NCI-H1436 (cell line): ENCODE measurements around the gene MYOZ3.

ENCODE experiments used
- DNase-seq: peaks from one replicate; lab custom pipeline; 2025; lab: John Stamatoyannopoulos, UW

MYOZ3 gene, protein sequence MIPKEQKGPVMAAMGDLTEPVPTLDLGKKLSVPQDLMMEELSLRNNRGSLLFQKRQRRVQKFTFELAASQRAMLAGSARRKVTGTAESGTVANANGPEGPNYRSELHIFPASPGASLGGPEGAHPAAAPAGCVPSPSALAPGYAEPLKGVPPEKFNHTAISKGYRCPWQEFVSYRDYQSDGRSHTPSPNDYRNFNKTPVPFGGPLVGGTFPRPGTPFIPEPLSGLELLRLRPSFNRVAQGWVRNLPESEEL

DNA sequence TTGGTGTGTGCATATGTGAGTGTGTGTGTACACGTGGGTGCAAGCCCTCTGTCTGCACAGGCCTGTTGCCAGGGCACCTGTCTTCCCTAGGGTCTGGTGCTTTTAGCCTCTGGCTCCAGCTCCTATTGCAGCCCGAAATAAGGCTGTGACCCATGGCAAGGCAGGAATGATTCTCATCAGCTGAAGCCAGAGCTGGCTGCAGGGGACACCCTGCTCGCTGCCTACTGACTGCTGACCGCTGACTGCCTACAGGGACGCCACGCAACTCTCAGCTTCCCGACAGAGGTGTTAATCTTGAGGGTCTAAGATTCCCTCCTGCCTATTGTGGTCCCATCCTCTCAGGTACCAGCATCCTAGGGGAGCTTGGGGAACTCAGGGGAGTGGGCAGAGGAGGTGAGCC, at the start of gene MYOZ3:
TSS of gene MYOZ3 (plus strand) at position 166 of the 400 bp plus-strand sequence. CDS start 1,691 bp downstream, outside the sequence.
- no peak for DNase-seq

- peak; percentile 39 for DNase-seq
Measured at GRCh38 chr5:150612405-150612804, 48.6 kb upstream of the MYOZ3 start.

DNA sequence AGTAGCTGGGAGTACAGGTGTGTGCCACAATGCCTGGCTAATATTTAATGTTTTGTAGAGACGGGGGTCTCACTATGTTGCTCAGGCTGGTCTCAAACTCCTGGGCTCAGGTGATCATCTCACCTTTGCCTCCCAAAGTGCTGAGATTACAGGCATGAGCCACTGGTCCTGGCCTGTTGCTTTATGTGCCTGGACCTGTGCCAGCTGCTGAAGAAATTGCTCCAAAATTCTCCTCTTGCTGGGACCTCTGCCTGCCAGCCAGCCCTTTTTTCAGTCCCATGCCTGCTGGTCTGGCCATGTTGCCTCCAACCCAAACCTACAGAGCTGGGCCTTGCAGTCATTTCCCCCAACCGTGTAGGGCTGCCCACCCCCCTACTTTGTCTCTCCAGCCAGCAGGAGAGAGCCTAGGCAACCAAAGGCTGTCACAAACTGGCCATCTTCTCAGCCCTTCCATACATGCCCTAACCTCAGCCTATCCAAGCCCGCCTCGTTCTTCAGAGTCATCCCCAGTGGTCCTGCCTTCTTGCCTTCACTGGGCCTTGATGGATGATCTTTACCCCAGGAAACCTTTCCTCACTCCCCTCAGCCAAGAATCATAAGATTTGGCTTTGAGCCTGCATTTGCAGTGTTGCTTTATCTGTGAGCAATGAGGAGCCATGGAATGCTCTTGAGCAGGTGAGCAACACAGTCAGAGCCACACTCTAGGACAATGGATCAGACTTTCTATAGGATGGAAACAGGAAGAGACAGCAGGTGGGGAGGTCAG, 48.0 kb upstream of the MYOZ3 start:
- DNase-seq = no peak

- no peak for DNase-seq
Measured at GRCh38 chr5:150613991-150614660, 46.9 kb upstream of the MYOZ3 start.

DNA sequence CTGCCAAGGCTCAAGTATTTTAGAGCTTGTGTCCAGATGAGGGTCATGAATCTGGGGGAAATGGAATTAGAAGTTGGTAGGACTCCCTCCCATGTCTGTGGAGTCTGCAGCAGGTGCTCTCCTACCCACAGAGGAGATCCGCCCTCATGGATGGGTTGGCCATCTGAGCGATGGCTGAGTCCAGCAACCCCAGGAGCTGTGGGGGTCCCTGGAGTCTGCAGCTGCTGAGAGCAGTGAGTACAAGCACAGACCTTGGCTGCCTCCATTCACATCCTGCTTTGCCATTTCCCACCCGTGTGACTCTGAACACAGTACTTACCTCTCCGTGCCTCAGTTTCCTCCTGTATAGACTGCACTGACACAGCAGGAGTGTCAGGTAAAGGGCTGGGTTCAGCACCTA, 46.4 kb upstream of the MYOZ3 start:
- DNase-seq = no peak

DNA sequence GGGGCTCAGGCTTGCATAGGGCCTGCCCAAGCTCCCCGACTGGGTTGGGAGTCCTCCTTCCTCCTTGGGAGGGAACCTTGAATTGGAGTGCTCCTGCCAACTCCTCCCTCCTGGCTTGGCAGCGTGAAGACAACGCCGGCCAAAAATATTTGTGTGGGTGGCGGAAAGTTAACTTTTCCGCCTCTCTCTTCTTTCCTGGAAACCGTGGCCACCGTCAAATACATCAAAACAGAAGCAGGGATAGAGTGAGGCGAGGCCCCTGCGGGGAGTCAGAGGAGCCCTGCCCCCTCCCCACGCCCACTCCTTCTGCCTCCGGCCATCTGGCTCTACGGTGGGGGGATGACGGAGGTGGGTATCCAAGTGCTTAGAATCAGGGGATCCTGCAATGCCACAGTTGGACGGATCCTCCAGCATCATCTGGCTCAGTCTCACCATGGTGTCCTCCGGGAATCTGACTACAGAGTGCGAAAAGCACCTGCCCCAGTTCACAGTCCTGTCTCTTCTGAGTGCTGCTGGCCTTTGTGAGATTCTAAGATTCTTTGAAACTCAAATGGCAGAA, 45.8 kb upstream of the MYOZ3 start:
- no peak for DNase-seq

DNA sequence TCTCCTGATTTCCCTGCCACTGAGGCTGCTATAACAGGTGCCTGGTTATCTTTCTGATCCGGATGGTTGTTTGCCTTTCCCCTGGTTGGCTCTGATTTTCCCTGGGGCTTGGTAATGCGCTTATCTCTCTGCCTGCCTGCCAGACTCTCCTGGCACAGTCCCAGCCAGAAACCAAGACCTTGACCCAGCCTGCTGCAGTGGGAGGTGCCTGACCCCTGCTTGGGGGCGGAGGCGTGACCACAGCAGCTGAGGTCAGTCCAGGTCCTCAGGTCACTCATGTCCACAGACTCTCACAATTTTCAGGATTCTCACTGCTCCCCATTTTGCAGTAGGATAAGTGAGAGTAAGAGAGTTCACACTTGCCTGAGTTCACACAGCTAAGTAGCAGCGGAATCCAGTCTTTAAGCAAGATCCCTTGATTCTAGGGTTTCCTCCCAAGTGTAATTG, 45.0 kb upstream of the MYOZ3 start:
- peak; percentile 27 for DNase-seq

DNA sequence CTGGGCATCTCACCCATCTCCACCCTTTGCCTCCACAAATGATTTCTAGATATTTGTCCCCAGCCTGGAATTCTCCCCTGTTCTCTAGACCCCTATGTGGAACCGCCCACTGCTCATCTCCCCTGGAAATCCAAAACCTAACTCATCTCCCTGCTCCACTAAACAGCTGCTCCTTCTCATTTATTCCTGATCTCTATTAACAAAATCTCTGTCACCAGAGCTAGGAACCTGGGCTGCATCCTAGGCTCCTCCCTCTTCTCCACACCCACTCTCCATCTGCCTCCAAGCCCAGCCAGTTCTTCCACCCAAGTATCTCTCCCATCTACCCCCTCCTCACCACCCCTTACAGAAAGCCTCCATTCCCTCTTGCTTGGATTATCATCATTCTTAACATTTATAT, 44.5 kb upstream of the MYOZ3 start:
- DNase-seq = no peak

GRCh38 chr5:150618163-150618562, 42.9 kb upstream of the MYOZ3 start:
- DNase-seq = no peak

- no peak for DNase-seq
Measured at GRCh38 chr5:150618588-150619281, 42.3 kb upstream of the MYOZ3 start.

DNA sequence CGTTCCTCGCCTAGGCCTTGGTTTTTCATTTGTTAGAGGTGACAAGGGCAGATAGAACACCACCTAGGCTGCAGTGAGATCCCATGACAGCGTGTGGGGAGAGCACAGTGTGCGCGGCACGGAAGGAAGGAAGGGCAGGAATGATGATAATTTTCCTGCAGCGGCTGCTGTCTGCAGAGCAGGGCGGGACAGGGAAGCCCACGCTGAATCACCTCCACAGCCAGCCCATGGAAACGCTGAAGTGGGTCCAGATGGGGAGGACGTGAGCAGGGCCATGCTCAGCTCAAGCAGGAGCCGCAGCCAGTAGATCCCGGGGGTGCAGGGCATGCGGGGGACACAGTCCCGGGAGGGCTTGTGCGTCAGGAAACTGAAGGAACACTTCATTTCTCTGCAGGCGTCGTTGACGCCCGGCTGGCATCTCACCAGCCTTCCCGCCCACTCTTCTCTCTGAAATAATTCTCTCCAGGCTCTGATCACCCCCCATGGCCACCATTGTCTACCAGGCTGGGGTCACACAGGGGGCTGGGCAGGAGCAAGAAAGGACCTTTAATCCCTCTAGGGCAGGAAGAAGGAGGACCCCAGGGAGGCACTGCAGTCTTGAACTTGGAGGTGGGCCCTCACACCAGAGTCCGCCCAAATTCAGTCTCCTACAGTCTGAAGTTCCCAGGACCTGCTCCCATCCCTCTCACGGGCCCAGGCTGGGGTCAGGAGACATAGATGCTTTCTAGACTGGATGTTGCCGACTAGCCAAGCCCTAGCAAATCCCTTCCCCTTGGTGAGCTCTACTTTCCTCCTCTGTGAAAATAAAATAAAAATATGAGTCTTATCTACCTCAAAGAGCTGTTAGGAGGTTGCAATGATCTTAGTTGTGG, 41.5 kb upstream of the MYOZ3 start:
- DNase-seq = no peak

GRCh38 chr5:150621301-150621700, 39.8 kb upstream of the MYOZ3 start:
- DNase-seq = no peak

GRCh38 chr5:150622157-150622556, 38.9 kb upstream of the MYOZ3 start:
- DNase-seq = no peak

DNA sequence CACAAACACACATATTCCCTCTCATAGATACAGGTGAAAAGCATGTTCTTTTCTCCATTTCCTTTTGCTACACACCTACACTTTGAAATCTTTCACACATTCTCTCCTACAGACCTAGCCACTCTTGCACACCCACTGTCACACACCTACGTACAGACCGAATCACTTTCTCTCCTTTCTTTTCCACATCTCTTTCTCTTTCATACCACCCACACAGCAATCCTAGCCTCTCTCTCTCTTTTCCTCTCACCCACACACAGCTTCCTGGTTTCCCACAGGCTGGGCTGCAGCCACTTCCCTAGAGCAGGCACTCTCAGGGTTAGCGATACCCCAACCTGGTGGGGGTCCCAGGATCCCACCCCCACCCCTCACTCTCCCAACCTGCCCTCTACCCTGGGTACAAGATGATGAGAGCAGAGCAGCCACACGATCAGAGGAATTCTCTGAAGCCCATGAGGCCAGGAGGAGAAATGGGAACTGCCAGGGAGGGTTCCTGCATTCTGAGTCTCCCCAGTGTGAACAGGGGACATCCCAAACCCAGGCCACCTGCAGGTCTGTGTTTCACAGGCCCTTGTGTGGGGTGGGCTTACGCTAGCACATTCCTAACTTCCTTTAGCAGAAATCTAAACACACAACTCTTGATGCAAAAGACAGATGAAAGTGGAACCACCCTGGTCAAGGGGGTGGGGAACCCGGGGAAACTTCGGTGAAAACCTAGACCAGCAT, 37.7 kb upstream of the MYOZ3 start:
- no peak for DNase-seq

DNA sequence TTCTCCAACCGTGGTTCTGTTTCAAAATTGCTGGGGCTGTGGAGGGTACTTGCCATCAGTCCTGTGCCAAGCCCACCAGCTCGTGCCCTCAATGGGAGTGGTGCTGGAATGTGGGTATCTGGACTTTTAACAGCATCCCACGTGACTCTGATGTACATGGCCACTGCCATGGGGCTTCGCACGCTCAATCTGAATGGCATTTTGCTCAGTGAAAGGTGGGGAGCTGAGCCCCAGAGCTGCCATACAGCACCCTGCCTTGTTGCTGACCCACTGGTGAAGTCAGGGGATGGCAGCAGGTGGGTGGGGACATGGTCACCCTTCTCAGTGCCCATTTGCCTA, 37.2 kb upstream of the MYOZ3 start:
- no peak for DNase-seq

DNA sequence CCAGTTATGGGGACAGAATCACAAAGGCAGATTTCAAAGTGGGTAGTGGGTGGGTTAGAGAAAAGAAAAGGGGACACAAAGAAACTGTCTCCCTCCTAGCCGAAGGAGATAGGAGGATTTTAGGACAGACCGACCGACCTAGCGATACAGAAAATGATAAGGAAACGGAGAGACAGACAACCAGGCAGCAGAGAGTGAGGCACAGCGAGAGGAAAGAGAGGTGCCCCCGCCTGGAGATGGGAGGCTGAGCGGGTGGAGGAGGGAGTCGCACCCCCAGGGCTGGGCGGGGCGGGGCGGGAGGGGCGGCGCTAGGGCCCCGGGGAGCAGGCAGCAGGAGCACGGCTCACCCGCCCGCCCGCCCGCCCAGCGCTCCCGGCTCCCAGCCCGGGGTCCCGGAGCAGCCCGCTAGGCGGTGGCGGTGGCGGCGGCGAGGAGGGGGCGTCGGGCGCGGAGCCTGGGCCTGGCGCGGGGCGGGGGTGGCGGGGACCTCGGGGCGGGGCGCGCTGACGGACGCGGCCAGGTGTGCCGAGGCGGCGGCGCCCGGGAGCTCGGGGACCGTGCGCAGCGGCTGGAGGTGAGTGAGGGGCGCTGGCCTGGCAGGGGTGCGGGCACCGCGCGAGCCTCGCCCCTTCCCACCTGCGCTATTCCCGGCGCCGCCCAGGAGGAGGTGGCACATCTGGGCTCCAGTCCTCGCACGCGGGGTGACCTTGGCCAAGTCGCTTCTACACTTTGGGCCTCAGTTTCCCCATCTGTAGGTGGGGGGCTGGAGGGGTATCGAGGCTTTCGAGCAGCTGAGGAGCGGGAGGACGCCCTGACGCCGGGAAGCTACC, 36.5 kb upstream of the MYOZ3 start:
- no peak for DNase-seq

- no peak for DNase-seq
Measured at GRCh38 chr5:150625164-150625535, 35.9 kb upstream of the MYOZ3 start.

DNA sequence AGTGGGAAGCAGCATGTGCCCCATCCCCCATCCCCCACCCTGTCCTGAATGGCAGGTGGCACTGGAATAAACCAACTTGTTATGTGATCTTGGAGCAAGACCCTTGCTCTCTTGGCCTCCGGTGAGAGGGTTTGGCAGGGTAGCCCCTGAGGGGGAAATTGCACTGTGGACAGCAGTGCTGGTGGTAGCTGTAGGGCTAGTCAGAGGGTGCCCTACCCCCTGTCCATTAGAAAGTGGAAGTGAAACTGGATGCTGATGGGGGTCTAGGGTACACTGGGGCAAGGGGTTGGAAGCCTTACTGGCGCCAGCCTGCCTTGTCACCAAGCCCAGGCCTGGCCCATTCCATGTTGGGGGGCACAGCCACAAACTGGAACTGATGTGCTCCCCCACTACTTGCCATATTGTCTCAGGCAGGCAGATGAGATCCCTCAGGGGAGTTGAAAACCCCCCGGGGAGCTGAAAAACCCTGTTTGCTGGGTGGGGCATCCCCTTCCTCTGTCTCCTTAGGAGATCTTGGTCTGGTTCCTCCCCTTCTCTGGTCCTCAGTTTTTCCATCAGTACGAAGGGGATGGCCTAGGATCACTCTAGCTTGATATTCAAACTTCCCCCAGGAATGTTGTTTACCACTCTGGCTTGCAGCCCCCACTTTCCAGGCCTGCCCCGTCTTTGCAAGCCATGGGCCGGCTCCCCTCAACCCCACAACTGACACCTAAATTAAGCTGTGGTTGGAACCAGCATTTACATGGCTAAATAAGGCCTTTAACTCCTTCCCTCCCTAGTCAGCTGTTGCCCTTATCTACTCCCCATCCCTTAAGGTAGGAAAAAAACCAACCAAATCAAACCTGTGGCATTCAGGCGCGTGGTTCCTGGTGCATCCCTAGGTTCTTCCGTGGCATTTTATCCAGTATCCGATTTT, 35.0 kb upstream of the MYOZ3 start:
- DNase-seq = no peak

- DNase-seq = no peak
Measured at GRCh38 chr5:150626853-150627276, 34.2 kb upstream of the MYOZ3 start.
